GM12878 (cell line): ENCODE measurements around the gene AGAP1. TPM values are rescaled to one million over a fixed set of nuclear protein-coding genes. Genes with fewer than 3 reads are reported as not detected.

Experiments
- ATAC-seq: fragments of 200-7000 bp; cut with Tn5 transposase; 3 replicates; pipeline ENCODE4 v1.9.1; 2020; ENCODE audit warnings: mild to moderate bottlenecking, moderate library complexity
- BruUV-seq: library from RNA; stranded (reverse); fragments of 400-500 nt; replicated peaks from 2 replicates; lab custom pipeline; 2021; lab: Mats Ljungman, UMichigan
- CTCF ChIA-PET: fragments of 300-600 bp; sonication (Branson Sonifier 250); formaldehyde crosslinking; extraction: SDS; loops from one replicate; lab custom pipeline; 2021; ENCODE audit warnings: inconsistent platforms; lab: Yijun Ruan, JAX
- POLR2A ChIA-PET: fragments of 350-600 bp; formaldehyde crosslinking; extraction: SDS; loops from one replicate; lab custom pipeline; 2021; ENCODE audit warnings: inconsistent platforms; lab: Charles Lee
- RAD21 ChIA-PET: fragments of 300-600 bp; sonication (Branson Sonifier 250); formaldehyde crosslinking; loops from one replicate; lab custom pipeline; 2023; ENCODE audit warnings: antibody characterized with exemption; ENCODE audit not compliant: unreplicated experiment; lab: Charles Lee
- SMC1A ChIA-PET: fragments of 300-600 bp; sonication (Branson Sonifier 250); formaldehyde crosslinking; loops from one replicate; lab custom pipeline; 2023; ENCODE audit not compliant: unreplicated experiment, uncharacterized antibody; lab: Charles Lee
- DNase-seq: peaks from one replicate; pipeline ENCODE4 v3.0.0-alpha.2; 2011; ENCODE audit warnings: low read depth, low spot score
- FAIRE-seq: peaks from 3 replicates; lab custom pipeline; 2011; peaks lifted over from hg19 to GRCh38; lab: Jason Lieb, UNC
- H2AFZ ChIP-seq: 2 replicates; pipeline ENCODE4 v1.6.0; 2011; ENCODE audit warnings: low read depth, low read length, control low read depth; ENCODE audit not compliant: control insufficient read depth
- H3K27ac ChIP-seq: 2 replicates; pipeline ENCODE4 v1.5.1; 2011; ENCODE audit warnings: control low read depth; ENCODE audit not compliant: control insufficient read depth, insufficient read depth
- H3K27me3 ChIP-seq, 2 experiments: replicated peaks in 1 of 2; 2 replicates each; pipeline versions ENCODE4 v1.6.0 to v1.6.1; 2011; ENCODE audit warnings: low read length in 1 of 2; ENCODE audit not compliant: control insufficient read depth in 2 of 2, insufficient read depth in 2 of 2
- H3K36me3 ChIP-seq, 2 experiments: 2 replicates each; pipeline ENCODE4 v1.5.1; 2011; ENCODE audit warnings: low read length in 1 of 2; ENCODE audit not compliant: control insufficient read depth in 2 of 2, insufficient read depth in 2 of 2
- H3K4me1 ChIP-seq: 2 replicates; pipeline ENCODE4 v1.6.1; 2011; ENCODE audit warnings: mild to moderate bottlenecking, low read length, moderate library complexity, mixed read lengths; ENCODE audit not compliant: control insufficient read depth, insufficient read depth
- H3K4me2 ChIP-seq: 2 replicates; pipeline ENCODE4 v1.6.0; 2011; ENCODE audit warnings: control low read depth; ENCODE audit not compliant: control insufficient read depth, insufficient read depth
- H3K4me3 ChIP-seq: fragments of 200-600 bp; sonication (generic); 2 replicates; pipeline ENCODE4 v1.5.1; 2016
- H3K79me2 ChIP-seq: 2 replicates; pipeline ENCODE4 v1.6.0; 2011; ENCODE audit warnings: low read length; ENCODE audit not compliant: control insufficient read depth, insufficient read depth
- H3K9ac ChIP-seq: 2 replicates; pipeline ENCODE4 v1.8.0; 2011; ENCODE audit warnings: low read length, control low read depth, mixed read lengths; ENCODE audit not compliant: control insufficient read depth, insufficient read depth
- H3K9me3 ChIP-seq: replicated peaks from 3 replicates; pipeline ENCODE4 v1.5.1; 2011; ENCODE audit warnings: mild to moderate bottlenecking, low read length; ENCODE audit not compliant: control insufficient read depth, insufficient read depth
- H4K20me1 ChIP-seq: 2 replicates; pipeline ENCODE4 v1.6.0; 2011; ENCODE audit not compliant: control insufficient read depth, insufficient read depth
- BCL3 ChIP-seq: IDR thresholded peaks from 2 replicates; pipeline ENCODE4 v1.6.1; 2011; ENCODE audit warnings: borderline replicate concordance, low read depth, mild to moderate bottlenecking, moderate library complexity, low read length; ENCODE audit not compliant: insufficient read depth, poor library complexity, severe bottlenecking
- CBX5 ChIP-seq: sonication (generic); IDR thresholded peaks from 2 replicates; pipeline ENCODE4 v1.6.1; 2016; ENCODE audit warnings: low read depth, moderate library complexity, mild to moderate bottlenecking, inconsistent platforms
- NKRF ChIP-seq: fragments of 450-650 bp; conservative IDR thresholded peaks from 2 replicates; pipeline ENCODE4 v1.6.1; 2017; ENCODE audit warnings: mild to moderate bottlenecking, moderate library complexity
- NRF1 ChIP-seq: conservative IDR thresholded peaks from 2 replicates; pipeline ENCODE4 v1.6.1; 2011; ENCODE audit warnings: mild to moderate bottlenecking, low read depth, low read length, improper control_type of control experiment
- WGBS: methylation state at CpG from one replicate; pipeline ENCODE4 v1.1.6; 2016; ENCODE audit warnings: low lambda C conversion rate; ENCODE audit not compliant: insufficient replicate concordance, insufficient coverage; ENCODE audit errors: missing lambda C conversion rate; 5-methylcytosine and 5-hydroxymethylcytosine counted together
- in situ Hi-C: fragments of 300-500 bp; cut with MboI; formaldehyde crosslinking; loops from 9 replicates; pipeline ENCODE4 v1.14.3; 2018; ENCODE audit warnings: mixed read lengths
- intact Hi-C: fragments of 100-400 bp; cut with micrococcal nuclease; formaldehyde crosslinking; loops from one replicate; pipeline ENCODE4 v1.14.2; 2022; ENCODE audit not compliant: unreplicated experiment
- polyA plus RNA-seq, 11 experiments: library from polyadenylated mRNA; depleted of rRNA in 4 of 11; unstranded in 6 of 11; stranded (reverse) in 5 of 11; fragments of >200 nt; fragmentation: Nextera tagmentation in 4 of 11; fragmentation: Illumina TruSeq in 1 of 11; extraction: Ambion mirVana in 4 of 11; extraction: Trizol in 1 of 11; gene quantifications; 1 replicate in 1 of 11; 2 replicates in 10 of 11; pipeline versions ENCODE4 v1.2.1 to v1.2.3, GENCODE V29; 2011 to 2016; ENCODE audit warnings: inconsistent platforms in 2 of 11, missing spikeins in 2 of 11, low read depth in 1 of 11
- total RNA-seq, 4 experiments: library from RNA; depleted of rRNA in 3 of 4; stranded (reverse); fragments of >200 nt in 3 of 4; fragmentation: Illumina TruSeq in 1 of 4; extraction: Trizol in 1 of 4; gene quantifications; 2 replicates each; pipeline versions ENCODE4 v1.2.1 to v1.2.3, GENCODE V29; 2013 to 2021

Gene AGAP1
- total and polyA plus RNA-seq, 10 of the 15 experiments (the other 5 are each of a cell fraction or from before 2014, with no cell fraction given), result 0.05 to 0.15 (median 0.06) TPM; not detected in 7

- ChIA-PET POLR2A (no interaction called here), CTCF (no interaction called here), SMC1A (no interaction called here), RAD21 (no interaction called here)
- intact Hi-C loops, result no loop called here
- in situ Hi-C loops, result no loop called here
- no peaks in the 10 kb centered on the region for H3K4me1 ChIP-seq
- H3K4me2 ChIP-seq, result no peak overlapping the region
- no peaks in the 10 kb centered on the region for H3K79me2 ChIP-seq
- ATAC-seq (no peak), FAIRE-seq (no peak), DNase-seq (no peak)
- H3K27ac ChIP-seq, result no peak overlapping the region
- H4K20me1 ChIP-seq, result no peaks in the 10 kb centered on the region
- H3K36me3 ChIP-seq, result no peaks in the 10 kb centered on the region
- BruUV-seq, result no TSS peak
- TF ChIP-seq BCL3 (no peak), CBX5 (no peak), NKRF (no peak), NRF1 (no peak)
- no peaks in the 10 kb centered on the region; a peak in 1 of 4 replicates for H3K27me3 ChIP-seq
- no peak overlapping the region for H3K4me3 ChIP-seq
- H3K9ac ChIP-seq, result no peak overlapping the region
- no peaks in the 10 kb centered on the region for H3K9me3 ChIP-seq
- H2AFZ ChIP-seq, result no peak overlapping the region
- WGBS, result 29% methylated on average over 8 of the region's 8 CpGs
Observed at GRCh38 chr2:236019434-236019833, 525.6 kb downstream of the AGAP1 start.
